H9 (cell line): ENCODE results near the gene PI16. TPM values are rescaled to one million over a fixed set of nuclear protein-coding genes. Genes with fewer than 3 reads are reported as not detected.

ENCODE experiments used
- DNase-seq: peaks from one replicate; pipeline ENCODE4 v3.0.0-alpha.2; 2017
- H2AFZ ChIP-seq: one replicate; pipeline ENCODE4 v1.6.1; 2013; ENCODE audit warnings: mild to moderate bottlenecking, low read length, control low read depth, moderate library complexity
- H2AK5ac ChIP-seq: 2 replicates; pipeline ENCODE4 v1.6.1; 2013; ENCODE audit warnings: low read length, control low read depth, mixed read lengths; ENCODE audit not compliant: insufficient read length
- H2BK120ac ChIP-seq: one replicate; pipeline ENCODE4 v1.6.1; 2013; ENCODE audit warnings: low read depth, mild to moderate bottlenecking, low read length, control low read depth, inconsistent platforms; ENCODE audit not compliant: poor library complexity, severe bottlenecking
- H2BK12ac ChIP-seq: 2 replicates; pipeline ENCODE4 v1.6.1; 2013; ENCODE audit warnings: low read length, control low read depth, mixed read lengths, low read depth; ENCODE audit not compliant: insufficient read length
- H2BK15ac ChIP-seq: 2 replicates; pipeline ENCODE4 v1.6.1; 2013; ENCODE audit warnings: low read depth, low read length, control low read depth
- H2BK20ac ChIP-seq: one replicate; pipeline ENCODE4 v1.6.1; 2013; ENCODE audit warnings: low read depth, mild to moderate bottlenecking, low read length, control low read depth, inconsistent platforms; ENCODE audit not compliant: poor library complexity, severe bottlenecking
- H2BK5ac ChIP-seq: 2 replicates; pipeline ENCODE4 v1.6.1; 2013; ENCODE audit warnings: low read length, control low read depth, mixed read lengths; ENCODE audit not compliant: insufficient read length
- H3K14ac ChIP-seq: 2 replicates; pipeline ENCODE4 v1.6.1; 2013; ENCODE audit warnings: low read length, control low read depth; ENCODE audit not compliant: insufficient read depth
- H3K18ac ChIP-seq: 2 replicates; pipeline ENCODE4 v1.6.1; 2013; ENCODE audit warnings: low read depth, mild to moderate bottlenecking, mixed read lengths, low read length, control low read depth; ENCODE audit not compliant: insufficient read length
- H3K23ac ChIP-seq: 2 replicates; pipeline ENCODE4 v1.6.1; 2013; ENCODE audit warnings: low read length, control low read depth, mixed read lengths, low read depth; ENCODE audit not compliant: insufficient read length
- H3K23me2 ChIP-seq: 2 replicates; pipeline ENCODE4 v1.6.1; 2013; ENCODE audit warnings: low read depth, mild to moderate bottlenecking, mixed read lengths, low read length, control low read depth; ENCODE audit not compliant: insufficient read length, poor library complexity, severe bottlenecking
- H3K27ac ChIP-seq: 2 replicates; pipeline ENCODE4 v1.5.1; 2013; ENCODE audit warnings: low read length, control low read depth, mixed read lengths, low read depth; ENCODE audit not compliant: insufficient read length
- H3K27me3 ChIP-seq: 2 replicates; pipeline ENCODE4 v1.6.1; 2013; ENCODE audit warnings: low read length, control low read depth, inconsistent platforms; ENCODE audit not compliant: insufficient read depth
- H3K4ac ChIP-seq: 2 replicates; pipeline ENCODE4 v1.6.1; 2013; ENCODE audit warnings: low read depth, mild to moderate bottlenecking, control low read depth, inconsistent platforms, low read length, moderate library complexity
- H3K4me1 ChIP-seq: 2 replicates; pipeline ENCODE4 v1.6.1; 2013; ENCODE audit warnings: low read length, control low read depth, inconsistent platforms; ENCODE audit not compliant: insufficient read depth
- H3K4me2 ChIP-seq: 2 replicates; pipeline ENCODE4 v1.6.1; 2013; ENCODE audit warnings: low read length, control low read depth, mixed read lengths; ENCODE audit not compliant: insufficient read length, insufficient read depth
- H3K56ac ChIP-seq: 2 replicates; pipeline ENCODE4 v1.6.1; 2013; ENCODE audit warnings: low read depth, mild to moderate bottlenecking, mixed read lengths, low read length, control low read depth; ENCODE audit not compliant: insufficient read length
- H3K79me1 ChIP-seq: 2 replicates; pipeline ENCODE4 v1.6.1; 2013; ENCODE audit warnings: low read depth, mild to moderate bottlenecking, moderate library complexity, low read length, control low read depth, inconsistent platforms; ENCODE audit not compliant: insufficient read depth, poor library complexity, severe bottlenecking
- H3K79me2 ChIP-seq: 2 replicates; pipeline ENCODE4 v1.6.1; 2013; ENCODE audit warnings: low read length, control low read depth, inconsistent platforms; ENCODE audit not compliant: insufficient read depth
- H3K9ac ChIP-seq: 2 replicates; pipeline ENCODE4 v1.6.1; 2013; ENCODE audit warnings: low read length, control low read depth, mixed read lengths; ENCODE audit not compliant: insufficient read length; ENCODE audit errors: extremely low read depth
- H3K9me3 ChIP-seq: one replicate; pipeline ENCODE4 v1.6.1; 2013; ENCODE audit warnings: low read depth, low read length, inconsistent platforms; ENCODE audit not compliant: control insufficient read depth
- H3T11ph ChIP-seq: one replicate; pipeline ENCODE4 v1.6.1; 2013; ENCODE audit warnings: mild to moderate bottlenecking, low read length, control low read depth, inconsistent platforms
- H4K20me1 ChIP-seq: one replicate; pipeline ENCODE4 v1.6.1; 2013; ENCODE audit not compliant: control insufficient read depth, insufficient read length, insufficient read depth
- H4K5ac ChIP-seq: 2 replicates; pipeline ENCODE4 v1.6.1; 2013; ENCODE audit warnings: low read depth, mild to moderate bottlenecking, mixed read lengths, low read length, control low read depth; ENCODE audit not compliant: insufficient read length
- H4K8ac ChIP-seq: replicated peaks from 2 replicates; pipeline ENCODE4 v1.6.1; 2013; ENCODE audit warnings: low read length, control low read depth, mixed read lengths, low read depth; ENCODE audit not compliant: insufficient read length
- H4K91ac ChIP-seq: 2 replicates; pipeline ENCODE4 v1.6.1; 2013; ENCODE audit warnings: low read depth, mild to moderate bottlenecking, moderate library complexity, mixed read lengths, low read length, control low read depth; ENCODE audit not compliant: insufficient read length
- H3K27ac Mint-ChIP-seq, 3 experiments: 2 replicates in 2 of 3; 3 replicates in 1 of 3; pipeline ENCODE4 v1.8.0; 2020 to 2021; ENCODE audit warnings: mixed read lengths in 3 of 3, mild to moderate bottlenecking in 1 of 3, moderate library complexity in 1 of 3
- H3K27me3 Mint-ChIP-seq: 2 replicates; pipeline ENCODE4 v1.8.0; 2021; ENCODE audit warnings: low read depth, mild to moderate bottlenecking, moderate library complexity, mixed read lengths
- H3K36me3 Mint-ChIP-seq, 3 experiments: 2 replicates in 2 of 3; 3 replicates in 1 of 3; pipeline ENCODE4 v1.8.0; 2020 to 2021; ENCODE audit warnings: low read depth in 3 of 3, mixed read lengths in 3 of 3; ENCODE audit not compliant: insufficient read depth in 1 of 3
- H3K4me1 Mint-ChIP-seq, 2 experiments: 2 replicates each; pipeline ENCODE4 v1.8.0; 2020; ENCODE audit warnings: mixed read lengths in 2 of 2
- H3K4me3 Mint-ChIP-seq, 2 experiments: 2 replicates in 1 of 2; 3 replicates in 1 of 2; pipeline ENCODE4 v1.8.0; 2020 to 2021; ENCODE audit warnings: mild to moderate bottlenecking in 2 of 2, mixed read lengths in 2 of 2, moderate library complexity in 1 of 2
- H3K9me3 Mint-ChIP-seq, 2 experiments: 2 replicates in 1 of 2; 3 replicates in 1 of 2; pipeline ENCODE4 v1.8.0; 2020; ENCODE audit warnings: mild to moderate bottlenecking in 2 of 2, mixed read lengths in 2 of 2, moderate library complexity in 1 of 2
- CTCF ChIP-seq: fragments of 200-600 bp; sonication (generic); conservative IDR thresholded peaks from 3 replicates; pipeline ENCODE4 v1.8.0; 2021; ENCODE audit warnings: antibody characterized with exemption, mild to moderate bottlenecking
- WGBS: extraction: QIAGEN DNeasy Blood & Tissue Kit; methylation state at CpG from one replicate; pipeline ENCODE4 v1.1.7; 2013; ENCODE audit warnings: missing lambda C conversion rate, low lambda C conversion rate, mixed read lengths; ENCODE audit not compliant: insufficient read length; ENCODE audit errors: extremely low coverage; 5-methylcytosine and 5-hydroxymethylcytosine counted together
- total RNA-seq: library from RNA; stranded (reverse); gene quantifications from 2 replicates; pipeline ENCODE4 v1.2.1, GENCODE V29; 2021

Gene PI16
- total RNA-seq, 1 experiment from 2014 or later: not detected

- Mint-ChIP-seq H3K36me3 (peaks cover 53 to 92% (median 85%) of the 10 kb centered on the region in 3 experiments), H3K4me3 (no peak overlapping the region), H3K9me3 (no peaks in the 10 kb centered on the region), H3K27ac (peak overlapping the region in 1 of 3 experiments; percentile 81; a peak in 2 of 7 replicates), H3K4me1 (no peaks in the 10 kb centered on the region), H3K27me3 (no peaks in the 10 kb centered on the region)
- Histone ChIP-seq H3K4me1 (no peaks in the 10 kb centered on the region), H3K23ac (no peak overlapping the region), H2BK15ac (no peak overlapping the region), H4K91ac (no peak overlapping the region), H4K20me1 (no peaks in the 10 kb centered on the region), H3K23me2 (no peaks in the 10 kb centered on the region), H2BK20ac (no peak overlapping the region), H4K8ac (no peak overlapping the region), H3K4me2 (no peak overlapping the region), H3K27ac (no peak overlapping the region), H2AFZ (no peak overlapping the region), H3K79me1 (no peaks in the 10 kb centered on the region), H3K9me3 (no peaks in the 10 kb centered on the region), H4K5ac (no peak overlapping the region), H3K27me3 (no peaks in the 10 kb centered on the region), H2BK120ac (no peak overlapping the region), H2AK5ac (no peak overlapping the region), H3K79me2 (no peaks in the 10 kb centered on the region), H3T11ph (no peak overlapping the region), H3K56ac (no peak overlapping the region), H3K4ac (no peak overlapping the region), H3K14ac (no peak overlapping the region), H3K9ac (no peak overlapping the region), H3K18ac (no peak overlapping the region), H2BK5ac (no peak overlapping the region), H2BK12ac (no peak overlapping the region)
- no peak for TF ChIP-seq CTCF
- no CpG with 5 or more reads among the region's 17 CpGs for WGBS
- no peak for DNase-seq
Measured at GRCh38 chr6:36970892-36971842, 16.6 kb downstream of the PI16 start.
